Gastrocnemius medialis (tissue), 4 donors: ENCODE results near the gene NARF. TPM values are rescaled to one million over a fixed set of nuclear protein-coding genes. Genes with fewer than 3 reads are reported as not detected.

Experiments used
- ATAC-seq, 2 donors: fragments of 150-250 bp; one replicate each; pipeline ENCODE4 v1.9.1; 2016
- DNase-seq, 2 donors: peaks; one replicate each; pipeline ENCODE4 v3.0.0-alpha.2; 2019
- H3K27ac ChIP-seq, 4 donors: fragments of 200-600 bp; sonication (generic); 1 replicate in 1 of 4; 2 replicates in 3 of 4; pipeline ENCODE4 v1.5.1; 2016 to 2018; ENCODE audit warnings: mild to moderate bottlenecking in 2 of 4, moderate library complexity in 1 of 4
- H3K27me3 ChIP-seq, 3 donors: fragments of 200-600 bp; sonication (generic) in 2 of 3; 1 replicate in 1 of 3; 2 replicates in 2 of 3; pipeline versions ENCODE4 v1.5.1 to v1.6.0; 2016 to 2019; ENCODE audit warnings: mild to moderate bottlenecking in 1 of 3, moderate library complexity in 1 of 3
- H3K36me3 ChIP-seq, 2 donors: fragments of 200-600 bp; sonication (generic) in 1 of 2; one replicate each; pipeline ENCODE4 v1.5.1; 2017 to 2018
- H3K4me1 ChIP-seq, 2 donors: fragments of 200-600 bp; sonication (generic) in 1 of 2; one replicate each; pipeline ENCODE4 v1.5.1; 2016 to 2017; ENCODE audit warnings: mild to moderate bottlenecking in 2 of 2
- H3K4me3 ChIP-seq, 4 donors: fragments of 200-600 bp; sonication (generic) in 3 of 4; 1 replicate in 1 of 4; 2 replicates in 3 of 4; pipeline ENCODE4 v1.5.1; 2016 to 2019; ENCODE audit warnings: mild to moderate bottlenecking in 2 of 4
- H3K9me3 ChIP-seq, 3 donors: fragments of 200-600 bp; sonication (generic) in 2 of 3; 1 replicate in 1 of 3; 2 replicates in 2 of 3; pipeline ENCODE4 v1.5.1; 2016 to 2019
- POLR2A ChIP-seq, 2 donors: fragments of 450-650 bp; IDR thresholded peaks; one replicate each; pipeline ENCODE4 v1.6.1; 2017; ENCODE audit warnings: antibody characterized with exemption in 2 of 2, mild to moderate bottlenecking in 2 of 2, moderate library complexity in 2 of 2
- in situ Hi-C, 4 donors: fragments of 200-750 bp; cut with MboI; loops; one replicate each; pipeline versions ENCODE4 v1.15.0 to v1.8.0; 2017; ENCODE audit warnings: low sequenced_read_pairs in 4 of 4
- intact Hi-C: fragments of 100-400 bp; cut with DNase I; formaldehyde crosslinking; loops from one replicate; pipeline ENCODE4 v1.15.1; 2023; ENCODE audit warnings: low total_unique reads
- total RNA-seq, 4 donors: library from RNA; depleted of rRNA; stranded (reverse); fragments of >200 nt; gene quantifications; one replicate each; pipeline versions ENCODE4 v1.1.0 to v1.2.3, GENCODE V29; 2016
- TF ChIP-seq, protein P1 (sequence below), 5 experiments: fragments of 450-650 bp in 3 of 5; fragments of 200-600 bp in 2 of 5; sonication (generic) in 2 of 5; IDR thresholded peaks in 4 of 5; conservative IDR thresholded peaks in 1 of 5; 1 replicate in 4 of 5; 2 replicates in 1 of 5; pipeline ENCODE4 v1.5.1; 2016 to 2019; ENCODE audit warnings: antibody characterized with exemption in 5 of 5, mild to moderate bottlenecking in 3 of 5, moderate library complexity in 3 of 5

Gene NARF
- total RNA-seq, 4 donors from 2014 or later, result 29.6 to 63.4 (median 49.0) TPM

- DNase-seq (no peak), ATAC-seq (no peak)
- in situ Hi-C loops, result no loop called here
- Histone ChIP-seq H3K9me3 (no peaks in the 10 kb centered on the region), H3K27me3 (no peaks in the 10 kb centered on the region), H3K4me3 (no peak overlapping the region), H3K36me3 (peaks cover 0 to 75% of the 10 kb centered on the region in 2 donors), H3K27ac (no peak overlapping the region), H3K4me1 (no peaks in the 10 kb centered on the region)
- intact Hi-C loops, result no loop called here
- TF ChIP-seq POLR2A (IDR thresholded peaks at IDR 0.05), result no peak
- TF ChIP-seq, protein P1, sequence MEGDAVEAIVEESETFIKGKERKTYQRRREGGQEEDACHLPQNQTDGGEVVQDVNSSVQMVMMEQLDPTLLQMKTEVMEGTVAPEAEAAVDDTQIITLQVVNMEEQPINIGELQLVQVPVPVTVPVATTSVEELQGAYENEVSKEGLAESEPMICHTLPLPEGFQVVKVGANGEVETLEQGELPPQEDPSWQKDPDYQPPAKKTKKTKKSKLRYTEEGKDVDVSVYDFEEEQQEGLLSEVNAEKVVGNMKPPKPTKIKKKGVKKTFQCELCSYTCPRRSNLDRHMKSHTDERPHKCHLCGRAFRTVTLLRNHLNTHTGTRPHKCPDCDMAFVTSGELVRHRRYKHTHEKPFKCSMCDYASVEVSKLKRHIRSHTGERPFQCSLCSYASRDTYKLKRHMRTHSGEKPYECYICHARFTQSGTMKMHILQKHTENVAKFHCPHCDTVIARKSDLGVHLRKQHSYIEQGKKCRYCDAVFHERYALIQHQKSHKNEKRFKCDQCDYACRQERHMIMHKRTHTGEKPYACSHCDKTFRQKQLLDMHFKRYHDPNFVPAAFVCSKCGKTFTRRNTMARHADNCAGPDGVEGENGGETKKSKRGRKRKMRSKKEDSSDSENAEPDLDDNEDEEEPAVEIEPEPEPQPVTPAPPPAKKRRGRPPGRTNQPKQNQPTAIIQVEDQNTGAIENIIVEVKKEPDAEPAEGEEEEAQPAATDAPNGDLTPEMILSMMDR (IDR thresholded peaks at IDR 0.05 in 4 of 5, conservative IDR thresholded peaks at IDR 0.05 in 1 of 5), result no peak
Observed at GRCh38 chr17:82474223-82475010, 15.9 kb downstream of the NARF start.

DNA sequence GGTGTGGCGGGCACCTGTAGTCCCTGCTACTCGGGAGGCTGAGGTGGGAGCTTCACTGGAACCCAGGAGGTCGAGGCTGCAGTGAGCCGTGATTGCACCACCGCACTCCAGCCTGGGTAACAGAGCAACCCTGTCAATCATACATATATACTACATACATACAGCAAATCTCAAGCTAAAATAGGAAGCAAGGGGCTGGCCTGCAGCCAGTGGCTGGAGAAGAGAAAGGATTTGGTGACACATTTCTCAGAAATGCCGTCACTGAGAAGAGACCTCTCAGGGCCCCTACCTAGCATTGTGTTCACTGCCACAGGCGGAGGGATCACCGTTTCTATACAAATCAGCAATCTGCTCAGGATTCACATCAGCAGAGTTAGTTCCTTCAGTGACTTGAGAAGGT lies 16.9 kb downstream of the NARF start:
- DNase-seq, result no peak
- intact Hi-C loops, result no loop called here

GRCh38 chr17:82477934-82478333 lies 19.4 kb downstream of the NARF start:
- in situ Hi-C loops (no loop called here), intact Hi-C loops (no loop called here)
- Histone ChIP-seq H3K27ac (no peak overlapping the region), H3K27me3 (no peaks in the 10 kb centered on the region), H3K4me3 (no peak overlapping the region), H3K36me3 (peaks cover 0 to 85% of the 10 kb centered on the region in 2 donors), H3K9me3 (no peaks in the 10 kb centered on the region), H3K4me1 (no peaks in the 10 kb centered on the region)
- no peak for TF ChIP-seq POLR2A (IDR thresholded peaks at IDR 0.05)
- TF ChIP-seq, protein P1 (IDR thresholded peaks at IDR 0.05 in 4 of 5, conservative IDR thresholded peaks at IDR 0.05 in 1 of 5), result no peak
- no peak for DNase-seq
- ATAC-seq, result no peak

More for the DNA sequence above, 16.9 kb downstream of the NARF start:
- TF ChIP-seq, protein P1 (IDR thresholded peaks at IDR 0.05 in 4 of 5, conservative IDR thresholded peaks at IDR 0.05 in 1 of 5), result no peak
- Histone ChIP-seq H3K4me1 (no peaks in the 10 kb centered on the region), H3K9me3 (no peaks in the 10 kb centered on the region), H3K27me3 (no peaks in the 10 kb centered on the region), H3K36me3 (peaks cover 0 to 75% of the 10 kb centered on the region in 2 donors), H3K27ac (no peak overlapping the region), H3K4me3 (no peak overlapping the region)
- no peak for ATAC-seq
- in situ Hi-C loops, result no loop called here

- Histone ChIP-seq H3K4me1 (no peaks in the 10 kb centered on the region), H3K36me3 (peaks cover 0 to 85% of the 10 kb centered on the region in 2 donors), H3K4me3 (no peak overlapping the region), H3K27ac (no peak overlapping the region), H3K27me3 (no peaks in the 10 kb centered on the region), H3K9me3 (no peaks in the 10 kb centered on the region)
- no peak for DNase-seq
- no peak for ATAC-seq
- TF ChIP-seq, protein P1 (IDR thresholded peaks at IDR 0.05 in 4 of 5, conservative IDR thresholded peaks at IDR 0.05 in 1 of 5), result no peak
- no peak for TF ChIP-seq POLR2A (IDR thresholded peaks at IDR 0.05)
- in situ Hi-C loops (no loop called here), intact Hi-C loops (no loop called here)
Observed at GRCh38 chr17:82479602-82480001, 21.1 kb downstream of the NARF start.
